Panc1 (cell line): Measurements from ENCODE around the gene DAB2IP. TPM values are rescaled to one million over a fixed set of nuclear protein-coding genes. Genes with fewer than 3 reads are reported as not detected.

ENCODE experiments used
- ATAC-seq: fragments of 200-7000 bp; cut with Tn5 transposase; 2 replicates; pipeline ENCODE4 v1.9.1; 2020; ENCODE audit warnings: mild to moderate bottlenecking, moderate library complexity
- BruUV-seq: library from RNA; stranded (reverse); fragments of 400-500 nt; replicated peaks from 2 replicates; lab custom pipeline; 2021; lab: Mats Ljungman, UMichigan
- CTCF ChIA-PET: fragments of 300-600 bp; sonication (Branson Sonifier 250); formaldehyde crosslinking; loops from one replicate; lab custom pipeline; 2022; ENCODE audit warnings: antibody characterized with exemption; lab: Charles Lee
- POLR2A ChIA-PET: fragments of 300-600 bp; sonication (Branson Sonifier 250); formaldehyde crosslinking; loops from one replicate; lab custom pipeline; 2022; ENCODE audit warnings: antibody characterized with exemption; lab: Charles Lee
- DNase-seq: peaks from one replicate; pipeline ENCODE4 v3.0.0-alpha.2; 2010; ENCODE audit warnings: low read depth, low spot score
- H3K27ac ChIP-seq: 2 replicates; pipeline ENCODE4 v1.5.1; 2011; ENCODE audit warnings: mild to moderate bottlenecking, low read length, inconsistent platforms
- H3K27me3 ChIP-seq: fragments of 200-500 bp; sonication (Bioruptor generic); 2 replicates; pipeline ENCODE4 v1.6.0; 2014; ENCODE audit warnings: low read length, inconsistent platforms; ENCODE audit not compliant: control insufficient read depth, insufficient read depth
- H3K36me3 ChIP-seq: fragments of 200-500 bp; sonication (Bioruptor generic); 2 replicates; pipeline ENCODE4 v1.5.1; 2014; ENCODE audit warnings: inconsistent platforms, mild to moderate bottlenecking, low read length, moderate library complexity; ENCODE audit not compliant: control insufficient read depth, insufficient read depth
- H3K4me1 ChIP-seq: 2 replicates; pipeline ENCODE4 v1.5.1; 2011; ENCODE audit warnings: inconsistent platforms, mild to moderate bottlenecking, low read length, moderate library complexity; ENCODE audit not compliant: control insufficient read depth, insufficient read depth
- H3K4me3 ChIP-seq, 2 experiments: 2 replicates each; pipeline ENCODE4 v1.5.1; 2011 to 2012; ENCODE audit warnings: low read depth in 2 of 2, low read length in 2 of 2, mild to moderate bottlenecking in 2 of 2, inconsistent platforms in 1 of 2, moderate library complexity in 1 of 2
- H3K9me3 ChIP-seq: fragments of 200-500 bp; sonication (Bioruptor generic); 2 replicates; pipeline ENCODE4 v1.5.1; 2014; ENCODE audit warnings: low read depth, mild to moderate bottlenecking, inconsistent platforms, low read length, moderate library complexity; ENCODE audit not compliant: control insufficient read depth, insufficient read depth
- CTCF ChIP-seq: fragments of 450-650 bp; IDR thresholded peaks from 2 replicates; pipeline ENCODE4 v1.5.1; 2017; ENCODE audit warnings: mild to moderate bottlenecking
- POLR2AphosphoS5 ChIP-seq: IDR thresholded peaks from 2 replicates; pipeline ENCODE4 v1.6.1; 2012; ENCODE audit warnings: mild to moderate bottlenecking, low read depth, low read length, moderate library complexity
- REST ChIP-seq, 2 experiments: IDR thresholded peaks; 2 replicates each; pipeline ENCODE4 v1.6.1; 2011 to 2012; ENCODE audit warnings: low read depth in 2 of 2, control low read depth in 1 of 2, low read length in 1 of 2, mild to moderate bottlenecking in 1 of 2, moderate library complexity in 1 of 2; ENCODE audit not compliant: insufficient read depth in 1 of 2
- SIN3A ChIP-seq: IDR thresholded peaks from 2 replicates; pipeline ENCODE4 v1.6.1; 2012; ENCODE audit warnings: low read depth, mild to moderate bottlenecking, low read length, moderate library complexity, borderline replicate concordance; ENCODE audit not compliant: insufficient read depth
- TCF7L2 ChIP-seq: IDR thresholded peaks from 2 replicates; pipeline ENCODE4 v1.6.1; 2011; ENCODE audit warnings: mild to moderate bottlenecking, low read depth, low read length, inconsistent platforms
- in situ Hi-C: cut with HindIII; loops from 2 replicates; pipeline ENCODE4 v1.10.0; 2016; ENCODE audit warnings: low sequenced_read_pairs, low pct_unique_long_range_greater_than_20kb
- intact Hi-C: fragments of 100-400 bp; cut with micrococcal nuclease; formaldehyde crosslinking; loops from one replicate; pipeline ENCODE4 v1.10.0; 2022; ENCODE audit not compliant: unreplicated experiment
- total RNA-seq: library from RNA; stranded (reverse); gene quantifications from one replicate; pipeline ENCODE4 v1.2.1, GENCODE V29; 2021; ENCODE audit not compliant: unreplicated experiment

DAB2IP gene
- total RNA-seq, 1 experiment from 2014 or later = 18.4 TPM

GRCh38 chr9:121780177-121781040, 129.0 kb downstream of the DAB2IP start:
- BruUV-seq = no TSS peak
- no peak overlapping the region for H3K4me3 ChIP-seq
- intact Hi-C loops = no loop called here
- DNase-seq = no peak
- POLR2A ChIA-PET = no interaction called here
- ATAC-seq = no peak
- TF ChIP-seq SIN3A (no peak), REST (IDR thresholded peaks at IDR 0.05; ENCODE audit: insufficient read depth in 1 of 2, low read depth in 2 of 2, low read length in 1 of 2) (no peak), POLR2AphosphoS5 (no peak), CTCF (no peak), TCF7L2 (no peak)
- no peaks in the 10 kb centered on the region for H3K36me3 ChIP-seq
- CTCF ChIA-PET = no interaction called here
- H3K9me3 ChIP-seq = no peaks in the 10 kb centered on the region
- in situ Hi-C loops = no loop called here
- no peak overlapping the region for H3K27ac ChIP-seq
- H3K4me1 ChIP-seq = no peaks in the 10 kb centered on the region
- no peaks in the 10 kb centered on the region for H3K27me3 ChIP-seq

GRCh38 chr9:121781145-121781548, 129.7 kb downstream of the DAB2IP start:
- no peaks in the 10 kb centered on the region for H3K9me3 ChIP-seq
- H3K27ac ChIP-seq = no peak overlapping the region
- no peak for ATAC-seq
- in situ Hi-C loops = no loop called here
- no peaks in the 10 kb centered on the region for H3K36me3 ChIP-seq
- DNase-seq = no peak
- TF ChIP-seq POLR2AphosphoS5 (no peak), SIN3A (no peak), CTCF (no peak), TCF7L2 (no peak), REST (IDR thresholded peaks at IDR 0.05; ENCODE audit: insufficient read depth in 1 of 2, low read depth in 2 of 2, low read length in 1 of 2) (no peak)
- no peaks in the 10 kb centered on the region for H3K4me1 ChIP-seq
- H3K4me3 ChIP-seq = no peak overlapping the region
- CTCF ChIA-PET = no interaction called here
- BruUV-seq = no TSS peak
- intact Hi-C loops = no loop called here
- H3K27me3 ChIP-seq = no peaks in the 10 kb centered on the region
- POLR2A ChIA-PET = no interaction called here
